NCI-H1092 treated with DMSO at 0.1 percent for 48 hours (cell line): ENCODE measurements around the gene ACTL6A.
"Not testable (repeated sequence)": the region's sequence is repeated elsewhere in the genome, so short reads cannot be mapped to it uniquely, and the experiment has no call there.

Experiments used
- DNase-seq: peaks from one replicate; lab custom pipeline; 2025; lab: John Stamatoyannopoulos, UW

Gene ACTL6A

DNA sequence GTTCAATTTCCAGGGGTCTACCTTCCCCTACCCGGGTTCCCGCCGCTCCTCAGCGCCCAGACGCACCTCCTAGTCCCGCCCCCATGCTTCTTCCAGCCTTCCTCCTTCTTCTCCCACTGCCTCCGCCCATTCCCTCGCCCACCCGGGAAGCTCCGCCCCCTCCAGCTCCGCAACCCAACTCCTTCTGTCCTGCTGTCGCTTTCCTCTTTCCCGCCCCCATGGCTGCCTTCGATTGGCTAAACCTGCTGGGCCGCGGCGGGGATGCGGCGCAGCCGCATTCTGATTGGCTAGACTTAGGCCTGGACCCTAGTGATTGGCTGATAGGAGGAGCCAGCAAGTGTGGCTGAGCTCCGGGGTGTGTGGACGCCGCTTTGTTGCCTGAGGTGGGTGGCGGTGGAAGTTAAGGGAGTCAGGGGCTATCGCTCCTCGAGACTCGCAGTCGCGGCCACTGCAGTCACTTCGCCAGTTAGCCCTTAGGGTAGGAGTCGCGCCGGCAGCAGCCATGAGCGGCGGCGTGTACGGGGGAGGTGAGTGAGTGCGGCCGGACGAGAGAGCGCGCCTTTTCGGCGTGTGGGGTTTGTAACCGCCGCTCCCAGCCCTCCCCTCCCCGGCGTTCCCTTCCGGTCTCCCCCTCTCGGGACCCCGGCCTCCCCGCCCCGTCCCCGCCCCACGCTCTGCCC lies at the start of gene ACTL6A:
TSS of gene ACTL6A (plus strand) at position 336 of the 680 bp plus-strand sequence. CDS start at position 503, 167 bp downstream.
- DNase-seq = peak; percentile 99

DNA sequence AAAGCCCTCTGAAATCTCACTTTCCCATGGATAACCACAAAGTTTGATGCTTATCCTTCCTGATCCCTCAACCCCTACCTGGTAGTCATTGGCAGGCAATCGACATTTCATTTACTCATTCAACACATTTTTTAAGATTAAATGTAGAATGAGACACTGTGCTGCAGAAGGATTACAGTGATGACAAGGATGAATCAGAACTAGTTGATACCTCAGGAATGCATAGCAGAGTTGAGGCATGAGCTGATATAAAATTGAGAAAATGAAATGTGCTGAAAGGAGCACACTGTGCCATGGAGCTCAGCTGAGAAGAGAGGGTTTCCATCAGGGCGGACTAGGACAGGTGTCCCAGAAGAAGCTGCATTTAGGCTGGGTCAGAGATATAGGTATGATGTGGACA lies 48.9 kb upstream of the ACTL6A start:
- DNase-seq = no peak

DNA sequence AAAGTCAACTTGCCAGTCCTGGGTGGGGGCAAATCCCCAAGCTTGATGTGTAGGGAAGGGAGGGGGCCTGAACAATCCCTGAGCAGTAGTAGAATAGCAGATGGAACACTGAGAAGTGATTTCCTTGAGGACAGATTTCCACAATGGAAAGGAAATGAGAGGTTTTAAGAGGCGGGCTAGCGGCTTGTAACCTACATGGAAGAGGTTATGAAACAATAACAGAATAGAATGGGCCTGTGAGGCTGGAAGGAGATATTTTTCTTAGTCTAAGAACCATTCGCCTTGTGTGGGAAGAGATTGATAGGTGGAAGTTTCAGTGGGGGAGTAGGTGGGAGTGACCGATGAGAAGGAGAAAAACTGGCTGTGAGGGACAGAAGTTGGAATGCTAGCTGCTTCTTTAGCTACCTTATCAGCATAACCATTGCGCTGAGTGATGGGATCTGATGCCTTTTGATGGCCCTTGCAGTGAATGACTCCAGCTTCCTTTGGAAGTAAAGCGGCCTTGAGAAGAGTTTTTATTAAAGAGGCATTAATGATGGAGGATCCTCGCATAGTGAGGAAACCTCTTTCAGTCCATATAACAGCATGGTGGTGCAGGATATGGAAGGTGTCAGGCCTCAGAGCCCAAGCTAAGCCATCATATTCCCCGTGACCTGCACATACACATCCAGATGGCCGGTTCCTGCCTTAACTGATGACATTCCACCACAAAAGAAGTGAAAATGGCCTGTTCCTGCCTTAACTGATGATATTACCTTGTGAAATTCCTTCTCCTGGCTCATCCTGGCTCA lies 46.1 kb upstream of the ACTL6A start:
- DNase-seq = not testable (repeated sequence)

DNA sequence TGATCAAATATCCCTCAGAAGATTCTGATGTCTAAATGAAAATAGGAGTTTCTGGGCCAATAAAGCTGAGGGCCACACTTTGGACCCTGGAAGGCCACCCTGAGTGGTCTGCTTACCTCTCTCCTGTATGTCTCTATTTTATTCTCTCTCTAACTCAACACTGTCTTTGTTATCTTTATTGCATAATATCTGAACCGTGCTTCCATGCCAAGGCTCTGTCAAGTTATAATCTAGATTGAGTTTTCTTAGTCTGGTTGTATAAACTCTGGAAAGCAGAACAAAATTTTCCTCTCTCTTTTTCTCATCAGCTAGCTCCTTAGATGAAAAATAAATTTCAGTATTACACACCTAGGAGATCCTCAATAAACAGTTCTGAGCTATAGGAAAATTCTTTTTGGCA lies 36.2 kb upstream of the ACTL6A start:
- no peak for DNase-seq

DNA sequence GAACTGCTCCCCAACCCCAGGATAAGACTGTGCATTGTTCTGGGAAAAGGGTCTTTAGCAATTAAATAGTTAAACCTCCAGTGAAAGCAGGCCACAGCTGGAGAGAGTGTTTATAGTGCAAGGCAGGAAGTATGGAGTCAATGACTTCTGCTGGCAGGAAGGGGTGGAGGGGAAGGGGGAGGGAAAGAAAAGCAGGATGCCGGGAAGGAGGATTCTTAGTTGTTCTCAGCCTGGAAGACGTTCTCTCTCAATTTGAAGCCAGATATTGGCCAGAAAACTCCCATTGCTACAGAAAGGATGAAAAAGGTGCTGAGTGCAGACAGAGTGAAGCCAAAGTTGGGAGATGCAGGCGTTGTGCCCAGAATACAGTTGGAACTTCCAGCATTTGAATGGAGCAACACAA lies 35.7 kb upstream of the ACTL6A start:
- DNase-seq = peak; percentile 8

DNA sequence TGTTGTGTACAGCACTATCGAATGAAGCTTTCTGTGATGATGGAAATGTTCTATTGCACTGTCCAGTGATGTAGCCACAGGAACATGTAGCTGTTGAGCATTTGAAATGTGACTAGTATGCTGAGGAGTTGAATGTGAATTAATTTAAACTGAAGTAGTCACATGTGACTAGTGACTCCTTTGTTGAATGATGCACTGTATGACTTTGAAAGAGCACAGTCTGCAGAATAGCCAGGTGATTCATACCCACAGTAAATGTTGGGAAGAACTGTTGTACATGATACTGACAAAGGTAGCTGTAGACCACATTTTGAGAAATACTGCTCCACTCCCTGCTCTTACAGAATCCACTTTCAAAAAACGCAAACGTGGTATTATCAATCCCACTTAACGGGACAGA lies 34.0 kb upstream of the ACTL6A start:
- DNase-seq = no peak

DNA sequence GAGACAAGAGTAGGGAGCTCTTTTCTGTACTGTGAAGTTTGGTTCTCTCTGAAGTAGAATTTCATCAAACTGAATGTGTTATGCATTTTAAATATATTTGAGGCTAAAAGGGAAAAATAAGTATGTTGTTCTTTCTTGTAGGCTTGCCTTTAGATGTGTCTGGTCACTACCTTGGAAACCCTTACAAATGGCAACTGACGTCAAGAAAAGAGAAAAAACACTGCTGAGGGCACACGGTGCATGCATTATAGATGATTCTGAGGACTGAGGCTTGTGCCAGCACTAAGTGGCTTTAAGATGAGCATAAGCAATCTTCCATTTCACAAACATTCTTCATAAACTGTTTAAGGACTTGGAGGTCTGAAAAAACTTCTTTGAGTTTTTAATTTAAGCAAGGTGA lies 31.1 kb upstream of the ACTL6A start:
- no peak for DNase-seq

DNA sequence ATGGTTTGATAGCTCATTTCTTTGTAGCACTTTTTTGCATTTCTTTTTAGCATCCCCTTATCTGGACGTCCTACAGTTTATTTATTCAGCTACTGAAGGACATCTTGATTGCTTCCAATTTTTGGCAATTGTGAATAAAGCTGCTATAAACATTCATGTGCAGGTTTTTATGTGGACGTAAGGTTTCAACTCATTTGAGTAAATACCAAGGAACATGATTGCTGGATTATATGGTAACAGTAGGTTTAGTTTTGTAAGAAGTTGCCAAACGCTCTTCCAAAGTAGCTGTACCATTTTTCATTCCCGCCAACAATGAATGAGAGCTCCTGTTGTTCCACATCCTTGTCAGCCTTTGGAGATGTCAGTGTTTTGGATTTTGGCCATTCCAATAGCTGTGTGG lies 29.5 kb upstream of the ACTL6A start:
- DNase-seq = no peak

DNA sequence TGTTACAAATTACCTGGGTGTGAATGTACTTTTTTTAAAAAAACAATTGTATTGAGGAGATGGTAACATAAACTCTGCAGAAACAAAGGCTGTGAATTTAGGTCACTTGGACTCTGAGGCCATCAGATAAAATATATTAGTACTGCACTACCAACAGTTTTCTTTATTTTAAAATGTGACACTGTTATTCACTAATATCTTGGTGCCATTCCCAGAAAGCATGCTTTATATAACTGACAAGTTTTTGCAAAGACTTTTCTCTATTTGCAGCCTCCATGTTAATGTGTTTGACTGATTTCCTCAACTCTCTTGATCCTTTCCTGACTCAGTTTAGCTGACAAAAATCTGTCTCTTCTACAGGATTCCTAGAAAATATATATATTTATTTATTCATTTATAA lies 26.5 kb upstream of the ACTL6A start:
- no peak for DNase-seq

DNA sequence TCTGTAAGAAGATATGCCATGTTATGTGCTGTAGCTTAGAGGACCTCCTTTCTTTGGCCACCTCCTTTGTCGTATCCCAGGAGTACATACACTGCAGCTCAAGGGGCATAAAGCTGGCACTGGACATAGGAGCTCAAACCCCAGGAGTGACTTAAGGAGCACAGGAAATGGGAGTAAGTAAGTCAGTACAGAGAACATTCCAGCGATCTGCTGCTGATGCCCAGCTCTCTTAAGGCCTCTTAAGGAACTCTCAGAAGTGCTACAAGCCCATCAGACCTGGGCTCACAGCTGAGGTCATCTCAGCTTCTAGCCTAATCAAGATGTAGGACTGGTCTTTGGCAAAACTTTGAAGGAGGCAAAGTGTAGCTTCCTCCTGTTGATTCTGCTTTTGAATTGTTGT lies 21.6 kb upstream of the ACTL6A start:
- DNase-seq = no peak

DNA sequence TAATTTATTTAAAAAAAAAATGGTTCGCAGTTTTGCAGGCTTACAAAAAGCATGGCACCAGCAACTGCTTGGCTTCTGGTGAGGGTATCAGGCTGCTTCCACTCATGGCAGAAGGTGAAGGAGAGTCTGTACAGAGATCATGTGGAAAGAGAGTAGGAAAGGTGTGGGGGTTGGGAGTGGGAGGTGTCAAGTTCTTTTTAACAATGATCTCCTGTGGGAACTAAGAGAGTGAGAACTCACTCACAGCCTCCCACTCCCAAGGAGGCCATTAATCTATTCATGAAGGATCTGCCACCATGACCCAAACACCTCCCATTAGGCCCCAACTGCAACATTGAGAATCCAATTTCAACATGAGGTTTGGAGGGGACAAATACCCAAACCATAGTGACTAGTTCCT lies 21.1 kb upstream of the ACTL6A start:
- no peak for DNase-seq

DNA sequence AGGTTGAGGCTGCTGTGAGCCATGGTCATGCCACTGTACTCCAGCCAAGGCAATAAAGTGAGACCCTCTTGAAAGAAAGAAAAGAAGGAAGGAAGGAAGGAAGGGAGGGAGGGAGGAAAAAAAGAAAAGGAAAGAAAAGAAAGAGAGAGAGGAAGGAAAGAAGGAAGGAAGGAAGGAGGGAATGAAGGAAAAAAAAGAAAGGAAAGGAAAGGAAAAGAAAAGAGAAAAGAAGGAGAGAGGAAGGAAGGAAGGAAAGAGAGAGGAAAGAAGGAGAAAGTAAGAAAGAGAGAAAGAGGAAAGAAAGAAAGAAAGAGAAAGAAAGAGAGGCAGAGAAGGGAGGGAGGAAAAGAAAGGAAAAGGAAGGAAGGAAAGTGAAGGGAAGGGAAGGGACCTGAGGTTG lies 20.4 kb upstream of the ACTL6A start:
- no peak for DNase-seq

DNA sequence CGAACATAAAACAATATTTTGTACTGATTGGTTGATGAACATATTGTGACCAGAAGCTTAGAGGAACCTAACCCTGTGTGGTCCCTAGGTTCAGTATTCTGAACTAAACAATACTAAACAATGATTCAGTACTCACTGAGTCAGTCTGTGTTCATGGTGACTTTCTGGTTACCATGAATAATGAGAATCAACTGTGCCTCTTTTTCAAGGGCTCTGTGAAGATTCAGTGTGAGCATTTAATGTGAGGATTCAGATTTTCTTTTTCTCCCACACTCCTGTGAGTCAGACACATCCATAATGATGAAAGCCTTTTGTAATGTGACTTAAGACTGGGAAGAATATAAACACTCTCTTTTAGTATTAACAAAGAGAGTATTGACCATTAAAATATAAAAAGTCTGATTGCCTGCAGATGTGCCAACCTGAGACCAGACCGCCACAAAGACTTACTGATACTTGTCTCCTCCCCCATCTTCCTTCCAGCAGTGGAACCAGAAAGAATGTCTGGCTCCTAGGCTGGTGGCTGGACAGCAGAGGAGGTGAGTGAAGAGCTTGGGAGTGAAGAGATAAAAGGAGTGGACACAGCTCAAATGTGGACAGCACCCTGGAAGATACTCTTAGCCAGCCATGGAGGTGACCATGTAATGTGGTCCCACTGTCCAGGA lies 17.6 kb upstream of the ACTL6A start:
- no peak for DNase-seq

DNA sequence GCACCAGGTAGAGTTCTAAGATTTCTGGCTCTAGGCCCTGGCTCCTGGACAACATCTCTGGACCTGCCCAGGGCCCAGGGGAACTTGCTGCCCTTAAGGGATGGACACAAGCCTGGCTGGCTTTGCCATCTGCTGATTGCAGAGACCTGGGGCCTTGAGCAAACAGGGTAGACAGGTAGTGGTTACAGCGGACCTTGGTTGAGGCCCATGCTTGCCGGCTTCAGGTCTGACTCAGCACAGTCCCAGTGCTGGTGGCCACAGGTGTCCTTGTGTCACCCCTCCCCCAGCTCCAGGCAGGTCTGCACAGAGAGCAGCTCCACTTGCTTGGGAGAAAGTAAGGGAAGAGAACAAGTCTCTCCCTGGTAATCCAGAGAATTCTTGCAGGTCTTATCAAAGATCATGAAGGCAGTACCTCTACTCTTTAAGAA lies 15.9 kb upstream of the ACTL6A start:
- no peak for DNase-seq

DNA sequence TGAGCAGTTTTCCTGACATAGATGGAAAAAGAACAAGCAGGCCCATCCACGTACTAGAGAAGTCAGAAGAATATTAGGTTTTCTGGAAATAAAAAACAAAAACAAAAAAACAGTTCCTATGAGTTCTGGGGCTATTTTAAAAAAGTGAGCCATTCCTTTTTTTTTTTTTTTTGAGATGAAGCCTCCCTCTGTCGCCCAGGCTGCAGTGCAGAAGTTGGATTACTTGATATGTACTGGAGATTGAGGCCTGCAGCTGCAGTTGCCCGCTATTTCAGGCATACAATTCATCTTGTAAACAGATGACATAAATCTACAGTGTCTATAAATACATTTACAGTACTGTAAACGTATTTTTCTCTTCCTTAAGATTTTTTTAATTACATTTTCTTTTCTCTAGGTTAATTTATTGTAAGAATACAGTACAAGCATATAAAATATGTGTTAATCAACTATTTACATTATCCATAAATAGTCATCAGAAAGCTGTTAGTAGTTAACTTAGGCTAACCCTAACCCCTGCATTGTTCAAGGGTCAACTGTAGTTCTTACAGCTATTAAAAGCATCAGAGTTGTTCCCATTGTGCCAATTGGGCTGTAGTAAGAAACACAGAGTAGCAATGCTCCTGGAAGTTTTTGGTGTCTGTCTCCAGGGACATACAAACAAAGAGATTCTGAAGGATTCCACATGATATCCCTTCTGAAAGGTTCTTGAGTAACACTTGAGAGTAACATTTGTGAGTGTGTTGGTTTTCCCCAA lies 11.2 kb upstream of the ACTL6A start:
- DNase-seq = no peak

DNA sequence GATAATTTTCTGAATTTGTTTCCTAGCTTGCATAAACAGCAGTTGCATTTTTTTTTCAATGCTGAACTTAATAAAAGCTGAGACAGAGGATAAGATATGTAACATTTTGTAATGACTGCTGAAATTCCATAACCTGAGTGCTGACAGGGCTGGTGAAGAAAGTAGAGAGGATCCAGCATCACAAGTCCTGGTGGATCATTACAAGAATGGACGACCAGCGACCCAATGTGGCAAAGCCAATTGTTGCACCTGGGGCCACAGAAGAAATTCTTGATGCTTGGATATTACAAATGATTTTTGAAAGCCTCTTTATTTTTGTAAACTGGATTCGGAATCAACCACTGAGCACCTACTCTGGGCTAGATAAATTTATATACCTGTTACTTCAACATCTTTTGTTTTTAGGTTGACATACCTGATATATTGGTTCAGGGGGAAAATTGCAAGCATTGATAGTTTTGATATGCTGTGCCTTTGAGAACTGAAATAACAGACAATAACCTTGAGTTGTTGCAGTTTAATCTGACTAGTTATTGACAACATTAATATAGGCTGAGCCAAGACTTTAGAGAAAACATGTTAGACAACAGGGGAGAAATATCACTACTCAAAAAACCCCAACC lies 3.9 kb upstream of the ACTL6A start:
- DNase-seq = peak; percentile 52

DNA sequence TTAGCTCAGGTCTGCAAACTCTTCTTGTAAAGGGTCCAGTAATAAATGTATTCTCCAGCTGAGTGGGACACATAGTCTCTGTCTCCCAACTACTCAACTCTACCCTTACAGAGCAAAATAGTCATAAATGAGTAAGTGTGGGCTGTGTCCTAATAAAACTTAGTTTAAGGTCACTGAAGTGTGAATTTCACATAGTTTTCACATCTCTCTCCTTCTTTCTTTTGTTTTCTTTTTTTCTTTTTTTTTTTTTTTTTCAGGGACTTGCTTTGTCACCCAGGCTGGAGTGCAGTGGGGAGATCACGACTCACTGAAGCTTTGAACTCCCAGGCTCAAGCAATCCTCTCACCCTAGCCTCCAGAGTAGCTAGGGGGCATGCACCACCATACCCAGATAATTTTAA lies 1.9 kb upstream of the ACTL6A start:
- no peak for DNase-seq

DNA sequence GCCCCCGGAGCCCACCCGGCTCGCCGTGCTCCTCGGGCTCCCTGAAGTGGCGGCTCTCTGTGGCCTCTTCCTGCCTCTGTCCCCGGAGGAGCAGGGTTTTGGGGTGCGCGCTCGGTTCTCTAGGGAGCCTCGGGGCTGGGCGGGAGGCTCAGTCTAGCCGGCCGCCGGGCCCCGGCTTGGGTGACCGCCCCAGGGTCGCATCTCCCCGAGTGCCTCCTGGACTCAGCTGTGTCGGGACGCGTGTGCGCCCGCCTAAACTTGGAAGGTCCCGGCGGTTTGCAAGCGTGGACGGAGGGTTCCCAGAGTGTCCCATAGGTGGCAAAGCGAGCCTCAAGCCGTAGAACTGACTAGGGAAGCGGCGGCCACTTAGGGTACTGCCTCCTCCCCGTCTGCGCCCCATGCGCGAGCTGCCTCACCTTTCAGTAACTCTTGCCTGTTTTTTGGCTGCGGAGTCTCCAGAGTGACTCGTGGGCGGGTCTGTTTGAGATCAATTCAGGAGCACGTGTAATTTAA lies 601 bp downstream of the ACTL6A start:
- peak; percentile 61 for DNase-seq

DNA sequence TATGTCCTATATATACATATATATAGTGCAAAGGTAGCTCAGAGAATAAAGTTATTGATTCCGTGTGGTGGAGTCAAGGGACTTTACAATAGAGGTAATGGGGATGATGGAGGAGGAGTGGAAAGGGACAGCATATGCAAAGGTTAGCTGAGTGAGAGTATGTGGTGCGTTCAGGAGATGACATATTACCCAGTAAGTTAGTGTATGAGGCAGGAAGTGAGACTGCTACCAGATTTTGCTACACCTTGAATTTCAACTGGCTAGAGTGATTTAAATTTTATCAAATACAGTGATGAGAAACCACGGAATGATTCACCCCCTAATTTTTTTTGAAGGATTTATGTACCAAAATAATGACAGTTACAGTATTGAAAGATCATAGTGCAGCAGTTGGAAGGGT lies 2.8 kb downstream of the ACTL6A start:
- DNase-seq = no peak

DNA sequence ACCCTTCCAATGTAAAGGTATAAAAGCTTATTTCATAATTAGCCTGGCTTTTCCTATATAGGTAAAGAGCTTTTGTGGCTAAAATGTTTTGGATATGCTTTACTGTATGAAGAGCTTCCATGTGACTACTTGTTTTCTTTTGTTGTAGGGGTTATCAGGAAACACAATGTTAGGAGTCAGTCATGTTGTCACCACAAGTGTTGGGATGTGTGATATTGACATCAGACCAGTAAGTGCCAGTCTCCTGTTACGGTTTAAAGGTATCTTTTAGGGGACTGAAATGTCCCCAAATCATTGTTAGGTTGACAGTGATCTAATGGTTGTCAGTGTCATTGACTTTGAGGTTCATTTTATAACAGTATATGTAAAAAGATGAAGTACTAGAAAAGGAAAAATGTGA lies 18.3 kb downstream of the ACTL6A start:
- DNase-seq = no peak

DNA sequence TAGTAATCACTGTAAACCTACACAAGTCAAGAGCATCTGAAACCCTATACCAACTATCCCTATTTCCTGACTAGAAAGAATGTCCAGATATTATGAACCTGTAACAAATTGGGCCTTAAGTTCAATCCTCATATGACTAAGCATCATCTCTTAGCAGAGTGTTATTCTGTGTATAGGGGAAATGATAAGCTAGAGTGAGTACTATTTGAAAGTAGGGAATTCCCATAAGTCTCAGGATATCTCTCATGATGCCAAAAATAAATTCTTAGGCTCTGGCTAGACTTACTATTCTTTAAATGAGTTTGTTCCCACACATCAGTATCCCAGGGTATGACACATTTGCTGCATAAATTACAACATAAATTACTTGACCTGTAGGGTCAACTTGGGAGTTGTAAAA lies 26.4 kb downstream of the ACTL6A start:
- no peak for DNase-seq

DNA sequence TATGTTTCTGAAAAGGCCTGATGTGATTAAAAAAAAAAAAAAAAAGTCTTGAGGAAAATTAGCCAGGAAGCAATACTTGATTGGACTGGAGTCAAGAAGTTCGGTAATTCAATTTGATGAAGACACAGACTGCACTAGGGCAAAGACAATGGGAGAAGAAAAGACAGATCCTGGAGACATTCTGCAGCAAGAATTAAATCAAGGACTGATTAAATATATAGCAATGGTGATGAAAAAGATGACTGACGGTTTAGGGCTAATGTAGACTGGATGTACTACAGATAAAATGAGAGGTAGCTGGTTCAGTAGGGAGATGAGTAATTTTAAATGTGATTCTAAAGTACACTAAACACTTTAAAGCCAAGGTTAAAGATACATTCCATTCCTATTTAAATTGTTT lies 27.9 kb downstream of the ACTL6A start:
- no peak for DNase-seq
